Lower lobe of right lung (tissue), 2 donors: ENCODE data around the gene NPPA. TPM values are rescaled to one million over a fixed set of nuclear protein-coding genes. Genes with fewer than 3 reads are reported as not detected.
A peak's percentile ranks its signal among the peaks of the same experiment; 100 is the strongest.
"Not testable (repeated sequence)": the region's sequence is repeated elsewhere in the genome, so short reads cannot be mapped to it uniquely, and the experiment has no call there.

Source experiments
- ATAC-seq, 2 donors: fragments of 200-7000 bp; cut with Tn5 transposase; one replicate each; pipeline ENCODE4 v1.9.1; 2020 to 2022; ENCODE audit warnings: mild to moderate bottlenecking in 2 of 2, moderate library complexity in 2 of 2
- DNase-seq: peaks from one replicate; pipeline ENCODE4 v3.0.0-alpha.2; 2020
- H3K27ac ChIP-seq: fragments of 200-600 bp; one replicate; pipeline ENCODE4 v1.8.0; 2022
- H3K27me3 ChIP-seq: fragments of 200-600 bp; one replicate; pipeline ENCODE4 v1.8.0; 2022; ENCODE audit warnings: low read depth
- H3K36me3 ChIP-seq: fragments of 200-600 bp; one replicate; pipeline ENCODE4 v1.8.0; 2022; ENCODE audit warnings: mild to moderate bottlenecking
- H3K4me1 ChIP-seq: fragments of 200-600 bp; one replicate; pipeline ENCODE4 v1.8.0; 2022
- H3K4me3 ChIP-seq: fragments of 200-600 bp; one replicate; pipeline ENCODE4 v1.8.0; 2022; ENCODE audit warnings: mild to moderate bottlenecking
- H3K9me3 ChIP-seq: fragments of 200-600 bp; one replicate; pipeline ENCODE4 v1.8.0; 2022
- CTCF ChIP-seq: fragments of 200-600 bp; IDR thresholded peaks from one replicate; pipeline ENCODE4 v1.8.0; 2022; ENCODE audit warnings: antibody characterized with exemption, mild to moderate bottlenecking
- intact Hi-C: fragments of 100-400 bp; cut with DNase I; formaldehyde crosslinking; loops from one replicate; pipeline ENCODE4 v1.11.0; 2022
- total RNA-seq: library from RNA; stranded (reverse); fragmentation: NEBNext Ultra II Directional; extraction: Animal tissue kit (Norgen Biotek cat#: 25700); gene quantifications from one replicate; pipeline ENCODE4 v1.2.1, GENCODE V29; 2021
- donor health status: DM: no; HTN: yes; CAD: no; lungs with severe emphysema.

Gene NPPA
- total RNA-seq, 1 donor from 2014 or later = 2.6 TPM

- H3K9me3 ChIP-seq = no peaks in the 10 kb centered on the region
- DNase-seq = no peak
- peaks cover 25% of the 10 kb centered on the region for H3K4me1 ChIP-seq
- H3K36me3 ChIP-seq = peaks cover 78% of the 10 kb centered on the region
- no peaks in the 10 kb centered on the region for H3K27me3 ChIP-seq
- ATAC-seq = no peak
- no peak for TF ChIP-seq CTCF
- H3K27ac ChIP-seq = no peak overlapping the region
- no peak overlapping the region for H3K4me3 ChIP-seq
- intact Hi-C loops = no loop called here
Measured at GRCh38 chr1:11813021-11813420, 34.6 kb downstream of the NPPA start.

- no peak for TF ChIP-seq CTCF
- H3K4me3 ChIP-seq = peak overlapping the region; percentile 82
- peaks cover 57% of the 10 kb centered on the region for H3K4me1 ChIP-seq
- intact Hi-C loops = no loop called here
- no peaks in the 10 kb centered on the region for H3K27me3 ChIP-seq
- H3K36me3 ChIP-seq = peaks cover 44% of the 10 kb centered on the region
- H3K27ac ChIP-seq = peak overlapping the region; percentile 96
- DNase-seq = no peak
- H3K9me3 ChIP-seq = no peaks in the 10 kb centered on the region
- no peak for ATAC-seq
Measured at GRCh38 chr1:11807133-11807532, 40.5 kb downstream of the NPPA start.

GRCh38 chr1:11806307-11806936 lies 41.2 kb downstream of the NPPA start:
- Histone ChIP-seq H3K36me3 (peaks cover 39% of the 10 kb centered on the region), H3K4me1 (peaks cover 64% of the 10 kb centered on the region), H3K27me3 (no peaks in the 10 kb centered on the region), H3K9me3 (no peaks in the 10 kb centered on the region), H3K27ac (peak overlapping the region; percentile 96), H3K4me3 (peak overlapping the region; percentile 82)
- ATAC-seq = peak; percentile 60
- no peak for DNase-seq
- no peak for TF ChIP-seq CTCF
- intact Hi-C loops = no loop called here

GRCh38 chr1:11805422-11806306 lies 41.9 kb downstream of the NPPA start, which contains the start of the genes CLCN6 and MTHFR:
Gene CLCN6 (plus strand): TSS chr1:11806191. CDS start chr1:11806263, 72 bp downstream.
Gene MTHFR (minus strand): TSS chr1:11805964. CDS start chr1:11803116, 2,848 bp downstream.
- Histone ChIP-seq H3K36me3 (peaks cover 39% of the 10 kb centered on the region), H3K9me3 (no peaks in the 10 kb centered on the region), H3K4me3 (peak within 1 kb of the TSS; percentile 82), H3K27ac (peak within 1 kb of the TSS; percentile 96), H3K27me3 (no peaks in the 10 kb centered on the region), H3K4me1 (peaks cover 66% of the 10 kb centered on the region)
- TF ChIP-seq CTCF = no peak
- ATAC-seq (peak; percentile 93 to 95), DNase-seq (peak; percentile 100)
- intact Hi-C loops = no loop called here

- peak; percentile 4 to 32 for ATAC-seq
- H3K27me3 ChIP-seq = no peaks in the 10 kb centered on the region
- intact Hi-C loops = no loop called here
- no peaks in the 10 kb centered on the region for H3K9me3 ChIP-seq
- H3K36me3 ChIP-seq = peaks cover 39% of the 10 kb centered on the region
- H3K4me3 ChIP-seq = peak overlapping the region; percentile 82
- no peak for TF ChIP-seq CTCF
- H3K4me1 ChIP-seq = peaks cover 66% of the 10 kb centered on the region
- peak; percentile 69 for DNase-seq
- H3K27ac ChIP-seq = peak overlapping the region; percentile 96
Measured at GRCh38 chr1:11804666-11805421, 42.7 kb downstream of the NPPA start.

GRCh38 chr1:11803924-11804665 lies 43.5 kb downstream of the NPPA start:
- DNase-seq, intact Hi-C loops, H3K9me3 ChIP-seq, H3K27me3 ChIP-seq: not testable (repeated sequence)
- peak overlapping the region; percentile 96 for H3K27ac ChIP-seq
- ATAC-seq = peak in 1 of 2 donors; percentile 0
- H3K4me1 ChIP-seq = peaks cover 65% of the 10 kb centered on the region
- H3K4me3 ChIP-seq = peak overlapping the region; percentile 82
- H3K36me3 ChIP-seq = peaks cover 41% of the 10 kb centered on the region
